VCaP (cell line): ENCODE measurements around the gene PLEKHG3.

Experiments
- H3K27ac ChIP-seq: fragments of 450-650 bp; 2 replicates; pipeline ENCODE4 v1.5.1; 2017
- CTCF ChIP-seq: fragments of 450-650 bp; conservative IDR thresholded peaks from 2 replicates; pipeline ENCODE4 v1.5.1; 2017; ENCODE audit warnings: mild to moderate bottlenecking, moderate library complexity

Gene PLEKHG3

GRCh38 chr14:64728856-64729255, 24.6 kb downstream of the PLEKHG3 start:
- H3K27ac ChIP-seq = no peak overlapping the region
- no peak for TF ChIP-seq CTCF

- TF ChIP-seq CTCF = no peak
- no peak overlapping the region for H3K27ac ChIP-seq
Measured at GRCh38 chr14:64729386-64730060, 25.3 kb downstream of the PLEKHG3 start.

- TF ChIP-seq CTCF = no peak
- no peak overlapping the region for H3K27ac ChIP-seq
Measured at GRCh38 chr14:64730061-64730440, 25.8 kb downstream of the PLEKHG3 start.

- H3K27ac ChIP-seq = no peak overlapping the region
- no peak for TF ChIP-seq CTCF
Measured at GRCh38 chr14:64730681-64731080, 26.5 kb downstream of the PLEKHG3 start.

GRCh38 chr14:64731141-64731581, 26.9 kb downstream of the PLEKHG3 start:
- no peak for TF ChIP-seq CTCF
- H3K27ac ChIP-seq = no peak overlapping the region

- H3K27ac ChIP-seq = no peak overlapping the region
- TF ChIP-seq CTCF = no peak
Measured at GRCh38 chr14:64732066-64732465, 27.8 kb downstream of the PLEKHG3 start.

- no peak for TF ChIP-seq CTCF
- H3K27ac ChIP-seq = no peak overlapping the region
Measured at GRCh38 chr14:64732536-64733120, 28.4 kb downstream of the PLEKHG3 start.
